HepG2 (cell line): Measurements from ENCODE around the gene B3GNT5. TPM values are rescaled to one million over a fixed set of nuclear protein-coding genes. Genes with fewer than 3 reads are reported as not detected.

Experiments
- ATAC-seq: fragments of 200-7000 bp; cut with Tn5 transposase; 3 replicates; pipeline ENCODE4 v1.9.1; 2020; ENCODE audit warnings: mild to moderate bottlenecking, moderate library complexity
- BruUV-seq: library from RNA; stranded (reverse); fragments of 400-500 nt; replicated peaks from 2 replicates; lab custom pipeline; 2021; lab: Mats Ljungman, UMichigan
- CTCF ChIA-PET: fragments of 300-600 bp; formaldehyde crosslinking; extraction: SDS; loops from one replicate; lab custom pipeline; 2021; ENCODE audit warnings: low total read pairs, inconsistent platforms, low intra/inter-chr PET ratio; lab: Yijun Ruan, JAX
- POLR2A ChIA-PET: fragments of 350-600 bp; sonication (Branson Sonifier 250); formaldehyde crosslinking; loops from one replicate; lab custom pipeline; 2020; ENCODE audit warnings: antibody characterized with exemption, inconsistent platforms; lab: Yijun Ruan, JAX
- DNase-seq: peaks from one replicate; pipeline ENCODE4 v3.0.0-alpha.2; 2015; ENCODE audit warnings: low spot score
- FAIRE-seq: peaks from 3 replicates; lab custom pipeline; 2011; peaks lifted over from hg19 to GRCh38; lab: Jason Lieb, UNC
- H2AFZ ChIP-seq: one replicate; pipeline ENCODE4 v1.6.1; 2011; ENCODE audit warnings: low read length, inconsistent platforms
- H3K27ac ChIP-seq: fragments of 300-600 bp; 3 replicates; pipeline ENCODE4 v1.8.0; 2011; ENCODE audit warnings: mixed run types, mild to moderate bottlenecking, mixed read lengths, low read length, inconsistent platforms; ENCODE audit not compliant: insufficient read depth; ENCODE audit errors: extremely low read length
- H3K27me3 ChIP-seq, 2 experiments: fragments of 200-600 bp in 1 of 2; 2 replicates in 1 of 2; 3 replicates in 1 of 2; pipeline versions ENCODE4 v1.6.0 to v1.8.0; 2011; ENCODE audit warnings: low read length in 2 of 2, mild to moderate bottlenecking in 2 of 2, moderate library complexity in 2 of 2, inconsistent platforms in 1 of 2; ENCODE audit not compliant: insufficient read depth in 2 of 2, control insufficient read depth in 1 of 2
- H3K36me3 ChIP-seq, 2 experiments: fragments of 200-600 bp in 1 of 2; replicated peaks in 1 of 2; 2 replicates in 1 of 2; 3 replicates in 1 of 2; pipeline versions ENCODE4 v1.5.1 to v1.8.0; 2011; ENCODE audit warnings: low read length in 2 of 2, inconsistent platforms in 1 of 2; ENCODE audit not compliant: insufficient read depth in 2 of 2, control insufficient read depth in 1 of 2
- H3K4me1 ChIP-seq: 2 replicates; pipeline ENCODE4 v1.5.1; 2012; ENCODE audit warnings: low read length, inconsistent platforms; ENCODE audit not compliant: insufficient read depth
- H3K4me2 ChIP-seq: 2 replicates; pipeline ENCODE4 v1.6.0; 2011; ENCODE audit warnings: low read depth, low read length, inconsistent platforms
- H3K4me3 ChIP-seq, 3 experiments: fragments of 200-600 bp in 1 of 3; sonication (generic), shearing (Covaris generic) in 1 of 3; replicated peaks in 1 of 3; 2 replicates each; pipeline ENCODE4 v1.5.1; 2011 to 2016; ENCODE audit warnings: low read length in 3 of 3, inconsistent platforms in 2 of 3, low read depth in 2 of 3, mild to moderate bottlenecking in 2 of 3, control low read depth in 1 of 3, mixed read lengths in 1 of 3; ENCODE audit not compliant: insufficient read depth in 1 of 3
- H3K79me2 ChIP-seq: one replicate; pipeline ENCODE4 v1.6.1; 2011; ENCODE audit warnings: low read length, inconsistent platforms; ENCODE audit not compliant: insufficient read depth
- H3K9ac ChIP-seq: 2 replicates; pipeline ENCODE4 v1.6.0; 2011; ENCODE audit warnings: mild to moderate bottlenecking, low read depth, low read length, inconsistent platforms; ENCODE audit not compliant: insufficient read depth
- H3K9me3 ChIP-seq: 2 replicates; pipeline ENCODE4 v1.5.1; 2012; ENCODE audit warnings: mild to moderate bottlenecking, low read length
- H4K20me1 ChIP-seq: 2 replicates; pipeline ENCODE4 v1.6.0; 2011; ENCODE audit warnings: inconsistent platforms, mild to moderate bottlenecking, low read length, moderate library complexity; ENCODE audit not compliant: insufficient read depth
- AGO2 ChIP-seq: fragments of 200-400 bp; formaldehyde crosslinking; optimal IDR thresholded peaks from 2 replicates; pipeline ENCODE3; 2017; ENCODE audit warnings: mild to moderate bottlenecking, low read depth, low read length, moderate library complexity
- EZH2 ChIP-seq: conservative IDR thresholded peaks from 2 replicates; pipeline ENCODE4 v1.6.1; 2012; ENCODE audit warnings: mild to moderate bottlenecking, low read depth, low read length, moderate library complexity
- FOSL1 ChIP-seq: sonication (generic); formaldehyde crosslinking; IDR thresholded peaks from 2 replicates; pipeline ENCODE4 v1.9.0; 2021; ENCODE audit warnings: missing genetic modification reagents, borderline replicate concordance
- GLI4 ChIP-seq: sonication (generic); formaldehyde crosslinking; IDR thresholded peaks from 2 replicates; pipeline ENCODE4 v1.5.1; 2020; ENCODE audit warnings: missing genetic modification reagents, mild to moderate bottlenecking, moderate library complexity, borderline replicate concordance
- HNRNPL ChIP-seq: fragments of 200-400 bp; formaldehyde crosslinking; IDR thresholded peaks from 2 replicates; pipeline ENCODE4 v1.6.1; 2017; ENCODE audit warnings: mild to moderate bottlenecking, low read depth, low read length
- PHF21A ChIP-seq: sonication (generic); formaldehyde crosslinking; IDR thresholded peaks from 2 replicates; pipeline ENCODE4 v1.5.0; 2020; ENCODE audit warnings: mild to moderate bottlenecking, missing genetic modification reagents
- PITX1 ChIP-seq: sonication (generic); formaldehyde crosslinking; IDR thresholded peaks from 2 replicates; pipeline ENCODE4 v1.5.1; 2020; ENCODE audit warnings: mild to moderate bottlenecking, missing genetic modification reagents
- SOX6 ChIP-seq, 2 experiments: fragments of 450-650 bp in 1 of 2; sonication (generic) in 1 of 2; formaldehyde crosslinking in 1 of 2; IDR thresholded peaks; 2 replicates each; pipeline versions ENCODE4 v1.4.0 to v1.6.1; 2017 to 2020; ENCODE audit warnings: antibody characterized with exemption in 1 of 2, mild to moderate bottlenecking in 1 of 2, missing genetic modification reagents in 1 of 2
- ZBTB49 ChIP-seq: sonication (generic); formaldehyde crosslinking; IDR thresholded peaks from 2 replicates; pipeline ENCODE4 v1.4.0; 2020; ENCODE audit warnings: missing genetic modification reagents, borderline replicate concordance
- ZNF180 ChIP-seq: sonication (generic); formaldehyde crosslinking; IDR thresholded peaks from 2 replicates; pipeline ENCODE4 v1.4.0; 2020; ENCODE audit warnings: low read depth, missing genetic modification reagents, borderline replicate concordance
- ZNF207 ChIP-seq: fragments of 450-650 bp; IDR thresholded peaks from 2 replicates; pipeline ENCODE4 v1.6.1; 2016; ENCODE audit warnings: antibody characterized with exemption, borderline replicate concordance
- WGBS: methylation state at CpG from one replicate; pipeline ENCODE4 v1.1.6; 2017; ENCODE audit warnings: low lambda C conversion rate; 5-methylcytosine and 5-hydroxymethylcytosine counted together
- in situ Hi-C: cut with HindIII; loops from 2 replicates; pipeline ENCODE4 v1.10.0; 2017; ENCODE audit warnings: low pct_unique_long_range_greater_than_20kb; ENCODE audit not compliant: extremely low pct_ligation_motif_present
- intact Hi-C: fragments of 100-400 bp; cut with micrococcal nuclease; formaldehyde crosslinking; loops from one replicate; pipeline ENCODE4 v1.10.0; 2022; ENCODE audit not compliant: unreplicated experiment
- polyA plus RNA-seq, 8 experiments: library from polyadenylated mRNA; depleted of rRNA in 3 of 8; stranded (reverse) in 7 of 8; unstranded in 1 of 8; fragments of >200 nt; fragmentation: Illumina TruSeq in 4 of 8; extraction: Trizol in 4 of 8; gene quantifications; 2 replicates each; pipeline versions ENCODE4 v1.2.1 to v1.2.3, GENCODE V29; 2011 to 2016; ENCODE audit warnings: low read depth in 4 of 8, missing spikeins in 1 of 8, mixed read lengths in 1 of 8; ENCODE audit not compliant: insufficient read depth in 1 of 8
- total RNA-seq, 5 experiments: library from RNA; depleted of rRNA; stranded (reverse); fragments of >200 nt; fragmentation: Illumina TruSeq; extraction: Trizol; gene quantifications; 2 replicates each; pipeline ENCODE4 v1.2.3, GENCODE V29; 2016; ENCODE audit warnings: low read depth in 1 of 5
- TF ChIP-seq, protein P1 (sequence below): sonication (generic); formaldehyde crosslinking; IDR thresholded peaks from 2 replicates; pipeline ENCODE4 v1.5.0; 2020; ENCODE audit warnings: missing genetic modification reagents
- TF ChIP-seq, protein P2 (sequence below): sonication (generic); formaldehyde crosslinking; IDR thresholded peaks from 2 replicates; pipeline ENCODE4 v1.4.0; 2020; ENCODE audit warnings: mild to moderate bottlenecking, missing genetic modification reagents

Gene B3GNT5
- total and polyA plus RNA-seq, 2 of the 13 experiments (the other 11 are each of a cell fraction or from before 2014, with no cell fraction given) = not detected

DNA sequence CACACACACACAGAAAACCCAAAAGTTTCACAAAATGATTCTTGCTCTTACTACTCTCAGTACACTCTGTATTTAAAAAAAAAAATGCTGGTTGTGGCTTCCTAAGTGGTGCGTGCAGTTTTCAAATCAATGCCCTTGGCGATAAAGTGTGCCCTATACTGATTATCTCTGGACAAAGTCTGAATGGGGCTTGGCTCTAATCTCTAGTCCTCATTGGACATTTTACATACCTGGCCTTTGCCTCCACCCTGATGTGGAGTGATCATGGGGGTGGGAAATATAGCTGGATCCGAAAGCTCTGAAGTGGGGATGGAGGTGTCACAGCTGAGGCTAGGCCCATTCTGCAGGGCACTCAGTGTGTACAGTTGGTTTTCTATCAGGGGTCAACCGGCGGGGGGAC lies 14.1 kb downstream of the B3GNT5 start (continued):
- TF ChIP-seq PITX1 (CRISPR knock-in tag) (no peak), ZNF207 (no peak), ZNF180 (CRISPR knock-in tag) (no peak), SOX6 (IDR thresholded peaks at IDR 0.05) (no peak), SOX6 (CRISPR knock-in tag; IDR thresholded peaks at IDR 0.05) (no peak), AGO2 (no peak)
- TF ChIP-seq, protein P1, sequence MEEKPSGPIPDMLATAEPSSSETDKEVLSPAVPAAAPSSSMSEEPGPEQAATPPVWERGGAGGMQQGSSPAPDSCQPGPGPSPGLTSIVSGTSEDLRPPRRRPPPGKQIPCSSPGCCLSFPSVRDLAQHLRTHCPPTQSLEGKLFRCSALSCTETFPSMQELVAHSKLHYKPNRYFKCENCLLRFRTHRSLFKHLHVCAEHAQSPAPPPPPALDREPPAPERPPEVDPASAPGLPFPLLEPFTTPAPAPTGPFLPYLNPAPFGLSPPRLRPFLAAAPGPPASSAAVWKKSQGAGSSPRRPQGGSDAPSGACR = no peak
- TF ChIP-seq, protein P2, sequence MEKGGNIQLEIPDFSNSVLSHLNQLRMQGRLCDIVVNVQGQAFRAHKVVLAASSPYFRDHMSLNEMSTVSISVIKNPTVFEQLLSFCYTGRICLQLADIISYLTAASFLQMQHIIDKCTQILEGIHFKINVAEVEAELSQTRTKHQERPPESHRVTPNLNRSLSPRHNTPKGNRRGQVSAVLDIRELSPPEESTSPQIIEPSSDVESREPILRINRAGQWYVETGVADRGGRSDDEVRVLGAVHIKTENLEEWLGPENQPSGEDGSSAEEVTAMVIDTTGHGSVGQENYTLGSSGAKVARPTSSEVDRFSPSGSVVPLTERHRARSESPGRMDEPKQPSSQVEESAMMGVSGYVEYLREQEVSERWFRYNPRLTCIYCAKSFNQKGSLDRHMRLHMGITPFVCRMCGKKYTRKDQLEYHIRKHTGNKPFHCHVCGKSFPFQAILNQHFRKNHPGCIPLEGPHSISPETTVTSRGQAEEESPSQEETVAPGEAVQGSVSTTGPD (CRISPR knock-in tag) = no peak

- FAIRE-seq = no peak
- BruUV-seq = no TSS peak
- peaks cover 12% of the 10 kb centered on the region for H3K4me1 ChIP-seq
Measured at GRCh38 chr3:183268366-183268765, 15.3 kb downstream of the B3GNT5 start.

More at GRCh38 chr3:183268366-183268765, 15.3 kb downstream of the B3GNT5 start:
- Histone ChIP-seq H3K9ac (no peak overlapping the region), H2AFZ (no peak overlapping the region), H3K9me3 (no peaks in the 10 kb centered on the region), H3K36me3 (no peaks in the 10 kb centered on the region), H3K27me3 (peaks cover 1 to 17% of the 10 kb centered on the region in 2 experiments; a peak in 4 of 5 replicates), H3K79me2 (no peaks in the 10 kb centered on the region), H3K27ac (no peak overlapping the region), H3K4me3 (no peak overlapping the region), H3K4me2 (no peak overlapping the region), H4K20me1 (no peaks in the 10 kb centered on the region)
- no peak for DNase-seq
- CTCF ChIA-PET = no interaction called here
- TF ChIP-seq GLI4 (CRISPR knock-in tag) = no peak
- no peak for TF ChIP-seq HNRNPL
- no peak for TF ChIP-seq ZBTB49 (CRISPR knock-in tag)
- TF ChIP-seq EZH2 = no peak
- no peak for TF ChIP-seq PHF21A (CRISPR knock-in tag)
- no peak for TF ChIP-seq FOSL1 (CRISPR knock-in tag)
- no peak for ATAC-seq
- intact Hi-C loops = no loop called here
- in situ Hi-C loops = no loop called here
- POLR2A ChIA-PET = no interaction called here
- WGBS = 34% methylated on average over 5 of the region's 5 CpGs
